HepG2 (cell line): ENCODE measurements around the gene FTL. TPM values are rescaled to one million over a fixed set of nuclear protein-coding genes. Genes with fewer than 3 reads are reported as not detected.
A peak's percentile ranks its signal among the peaks of the same experiment; 100 is the strongest.

Source experiments
- BATF2 ChIP-seq: sonication (generic); formaldehyde crosslinking; IDR thresholded peaks from 2 replicates; pipeline ENCODE4 v1.8.0; 2022; ENCODE audit warnings: mild to moderate bottlenecking, missing genetic modification reagents, moderate library complexity
- POGK ChIP-seq: sonication (generic); formaldehyde crosslinking; conservative IDR thresholded peaks from 2 replicates; pipeline ENCODE4 v1.8.0; 2022; ENCODE audit warnings: mild to moderate bottlenecking, moderate library complexity, missing genetic modification reagents
- REPIN1 ChIP-seq: sonication (generic); formaldehyde crosslinking; IDR thresholded peaks from 2 replicates; pipeline ENCODE4 v1.8.0; 2022; ENCODE audit warnings: missing genetic modification reagents, low read depth, mild to moderate bottlenecking, borderline replicate concordance
- THRA ChIP-seq: sonication (generic); formaldehyde crosslinking; IDR thresholded peaks from 2 replicates; pipeline ENCODE4 v1.4.0; 2020; ENCODE audit warnings: missing genetic modification reagents, borderline replicate concordance
- ZBTB42 ChIP-seq: sonication (generic); formaldehyde crosslinking; IDR thresholded peaks from 2 replicates; pipeline ENCODE4 v1.5.0; 2020; ENCODE audit warnings: mild to moderate bottlenecking, missing genetic modification reagents
- ZKSCAN8 ChIP-seq: IDR thresholded peaks from 2 replicates; pipeline ENCODE4 v1.6.1; 2016; ENCODE audit warnings: borderline replicate concordance, missing genetic modification reagents, missing compliant biosample characterization
- ZNF224 ChIP-seq: sonication (generic); formaldehyde crosslinking; IDR thresholded peaks from 2 replicates; pipeline ENCODE4 v1.5.0; 2020; ENCODE audit warnings: mild to moderate bottlenecking, missing genetic modification reagents
- ZNF329 ChIP-seq: sonication (generic); formaldehyde crosslinking; IDR thresholded peaks from 2 replicates; pipeline ENCODE4 v1.9.0; 2021; ENCODE audit warnings: low read depth, mild to moderate bottlenecking, missing genetic modification reagents
- ZNF407 ChIP-seq: sonication (generic); formaldehyde crosslinking; IDR thresholded peaks from one replicate; pipeline ENCODE4 v1.5.1; 2020; ENCODE audit warnings: mild to moderate bottlenecking, missing genetic modification reagents; ENCODE audit errors: not compliant biosample characterization
- ZNF503 ChIP-seq: sonication (generic); formaldehyde crosslinking; IDR thresholded peaks from 2 replicates; pipeline ENCODE4 v1.4.0; 2020; ENCODE audit warnings: missing genetic modification reagents
- ZNF772 ChIP-seq: sonication (generic); formaldehyde crosslinking; IDR thresholded peaks from 2 replicates; pipeline ENCODE4 v1.5.0; 2020; ENCODE audit warnings: mild to moderate bottlenecking, missing genetic modification reagents
- ZSCAN12 ChIP-seq: sonication (generic); formaldehyde crosslinking; IDR thresholded peaks from 2 replicates; pipeline ENCODE4 v1.9.0; 2021; ENCODE audit warnings: mild to moderate bottlenecking, missing genetic modification reagents
- ZZZ3 ChIP-seq: sonication (generic); formaldehyde crosslinking; IDR thresholded peaks from 2 replicates; pipeline ENCODE4 v1.4.0; 2020; ENCODE audit warnings: missing genetic modification reagents, mild to moderate bottlenecking, borderline replicate concordance
- polyA plus RNA-seq, 8 experiments: library from polyadenylated mRNA; depleted of rRNA in 3 of 8; stranded (reverse) in 7 of 8; unstranded in 1 of 8; fragments of >200 nt; fragmentation: Illumina TruSeq in 4 of 8; extraction: Trizol in 4 of 8; gene quantifications; 2 replicates each; pipeline versions ENCODE4 v1.2.1 to v1.2.3, GENCODE V29; 2011 to 2016; ENCODE audit warnings: low read depth in 4 of 8, missing spikeins in 1 of 8, mixed read lengths in 1 of 8; ENCODE audit not compliant: insufficient read depth in 1 of 8
- total RNA-seq, 5 experiments: library from RNA; depleted of rRNA; stranded (reverse); fragments of >200 nt; fragmentation: Illumina TruSeq; extraction: Trizol; gene quantifications; 2 replicates each; pipeline ENCODE4 v1.2.3, GENCODE V29; 2016; ENCODE audit warnings: low read depth in 1 of 5

The FTL gene
- total and polyA plus RNA-seq, 2 of the 13 experiments (the other 11 are each of a cell fraction or from before 2014, with no cell fraction given), result 2,721 to 8,800 TPM

- TF ChIP-seq ZNF407 (CRISPR knock-in tag) (no peak), BATF2 (no peak), ZKSCAN8 (CRISPR knock-in tag) (peak; percentile 68; the same call in 1 of the 2 replicates), ZNF772 (CRISPR knock-in tag) (peak; percentile 69), ZNF224 (CRISPR knock-in tag) (no peak), ZSCAN12 (CRISPR knock-in tag) (no peak), THRA (CRISPR knock-in tag) (peak; percentile 42; the same call in 1 of the 2 replicates), POGK (CRISPR knock-in tag) (peak; percentile 67; the same call in 1 of the 2 replicates), REPIN1 (CRISPR knock-in tag) (peak; percentile 71), ZZZ3 (no peak), ZBTB42 (CRISPR knock-in tag) (no peak), ZNF503 (CRISPR knock-in tag) (no peak; the same call in 1 of the 2 replicates), ZNF329 (CRISPR knock-in tag) (no peak)
Measured at GRCh38 chr19:48963371-48964204, 1.5 kb upstream of the FTL start (continued).
